IMR-90 (cell line): Measurements from ENCODE around the gene TMEM120A.

ENCODE experiments used
- BHLHE40 ChIP-seq: fragments of 150-350 bp; IDR thresholded peaks from 2 replicates; pipeline ENCODE4 v1.6.1; 2016; ENCODE audit warnings: mild to moderate bottlenecking, low read depth, low read length
- CTCF ChIP-seq: conservative IDR thresholded peaks from 2 replicates; pipeline ENCODE4 v1.5.1; 2012; ENCODE audit warnings: mild to moderate bottlenecking, low read depth, low read length, improper control_type of control experiment
- MAFK ChIP-seq: IDR thresholded peaks from 2 replicates; pipeline ENCODE4 v1.6.1; 2012; ENCODE audit warnings: low read depth, low read length, improper control_type of control experiment
- MAZ ChIP-seq: IDR thresholded peaks from 2 replicates; pipeline ENCODE4 v1.6.1; 2012; ENCODE audit warnings: low read depth, mild to moderate bottlenecking, low read length, improper control_type of control experiment, moderate library complexity, borderline replicate concordance
- MXI1 ChIP-seq: IDR thresholded peaks from 2 replicates; pipeline ENCODE4 v1.6.1; 2012; ENCODE audit warnings: low read depth, mild to moderate bottlenecking, low read length, moderate library complexity, borderline replicate concordance
- POLR2A ChIP-seq: IDR thresholded peaks from 2 replicates; pipeline ENCODE4 v1.6.1; 2012; ENCODE audit warnings: mild to moderate bottlenecking, low read depth, low read length
- RAD21 ChIP-seq: IDR thresholded peaks from 2 replicates; pipeline ENCODE4 v1.6.1; 2012; ENCODE audit warnings: low read length, improper control_type of control experiment
- RCOR1 ChIP-seq: IDR thresholded peaks from 2 replicates; pipeline ENCODE4 v1.6.1; 2012; ENCODE audit warnings: mild to moderate bottlenecking, low read length, improper control_type of control experiment; ENCODE audit not compliant: insufficient replicate concordance
- RFX5 ChIP-seq: IDR thresholded peaks from 2 replicates; pipeline ENCODE4 v1.8.0; 2012; ENCODE audit warnings: low read depth, mild to moderate bottlenecking, low read length, moderate library complexity
- SMC3 ChIP-seq: fragments of 150-350 bp; IDR thresholded peaks from 2 replicates; pipeline ENCODE4 v1.6.1; 2016; ENCODE audit warnings: low read depth, mild to moderate bottlenecking, antibody characterized with exemption, low read length, moderate library complexity
- USF2 ChIP-seq: fragments of 150-350 bp; IDR thresholded peaks from 2 replicates; pipeline ENCODE4 v1.6.1; 2017; ENCODE audit warnings: mild to moderate bottlenecking, antibody characterized with exemption, low read length, low read depth

GRCh38 chr7:76040126-76040525 lies 45.7 kb upstream of the TMEM120A start:
- TF ChIP-seq CTCF, result no peak
- no peak for TF ChIP-seq POLR2A
- no peak for TF ChIP-seq RFX5
- no peak for TF ChIP-seq RCOR1
- no peak for TF ChIP-seq USF2
- TF ChIP-seq MAZ, result no peak
- no peak for TF ChIP-seq MXI1
- TF ChIP-seq MAFK, result no peak
- TF ChIP-seq BHLHE40, result no peak
- no peak for TF ChIP-seq RAD21
- TF ChIP-seq SMC3, result no peak
